COLO668 (cell line): ENCODE results near the gene SPACA7.

Source experiments
- DNase-seq: peaks from one replicate; lab custom pipeline; 2025; ENCODE audit not compliant: unreplicated experiment; lab: John Stamatoyannopoulos, UW

The SPACA7 gene

GRCh38 chr13:112376050-112376681 is at the start of gene SPACA7:
Gene SPACA7 (plus strand): TSS chr13:112376355. CDS start chr13:112376386, 31 bp downstream.
- no peak for DNase-seq

- DNase-seq: no peak
Measured at GRCh38 chr13:112326821-112327370, 49.3 kb upstream of the SPACA7 start.

GRCh38 chr13:112328936-112329335 is 47.2 kb upstream of the SPACA7 start:
- no peak for DNase-seq

- no peak for DNase-seq
Measured at GRCh38 chr13:112329376-112329775, 46.8 kb upstream of the SPACA7 start.

GRCh38 chr13:112330066-112330465 is 46.1 kb upstream of the SPACA7 start:
- DNase-seq: no peak

GRCh38 chr13:112330479-112331381 is 45.4 kb upstream of the SPACA7 start:
- DNase-seq: peak; percentile 64

GRCh38 chr13:112331675-112332074 is 44.5 kb upstream of the SPACA7 start:
- no peak for DNase-seq

GRCh38 chr13:112332727-112333126 is 43.4 kb upstream of the SPACA7 start:
- no peak for DNase-seq

DNA sequence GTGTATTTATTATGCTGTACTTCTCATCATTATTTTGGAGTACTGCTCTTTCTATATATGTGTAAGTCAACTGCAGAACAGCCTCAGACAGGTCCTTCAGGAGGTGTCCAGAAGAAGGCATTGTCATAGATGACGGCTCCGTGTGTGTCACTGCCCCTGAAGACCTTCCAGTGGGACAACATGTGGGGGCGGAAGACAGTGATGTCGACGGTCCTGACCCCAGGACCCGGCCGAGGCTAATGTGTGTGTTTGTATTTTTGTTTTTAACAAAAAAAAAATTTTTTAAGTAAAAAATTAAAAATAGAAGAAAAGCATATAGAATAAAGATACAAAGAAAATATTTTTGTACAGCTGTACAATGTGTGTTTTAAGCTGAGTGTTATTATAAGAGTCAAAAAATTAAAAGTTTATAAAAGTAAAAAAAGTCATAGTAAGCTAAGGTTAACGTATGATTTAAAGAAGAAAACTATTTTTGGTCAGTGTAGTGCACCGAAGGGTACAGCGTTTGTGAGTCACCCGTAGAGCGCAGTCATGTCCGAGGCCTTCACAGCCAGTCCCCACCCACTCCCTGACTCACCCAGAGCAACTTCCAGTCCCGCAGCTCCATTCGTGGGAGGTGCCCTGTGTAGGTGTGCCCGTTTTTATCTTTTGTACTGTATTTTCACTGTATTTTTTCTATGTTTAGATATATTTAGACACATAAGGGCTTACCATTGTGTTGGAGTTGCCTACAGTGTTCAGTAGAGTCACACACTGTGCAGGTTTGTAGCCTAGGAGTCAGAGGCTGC is 42.2 kb upstream of the SPACA7 start:
- no peak for DNase-seq

DNA sequence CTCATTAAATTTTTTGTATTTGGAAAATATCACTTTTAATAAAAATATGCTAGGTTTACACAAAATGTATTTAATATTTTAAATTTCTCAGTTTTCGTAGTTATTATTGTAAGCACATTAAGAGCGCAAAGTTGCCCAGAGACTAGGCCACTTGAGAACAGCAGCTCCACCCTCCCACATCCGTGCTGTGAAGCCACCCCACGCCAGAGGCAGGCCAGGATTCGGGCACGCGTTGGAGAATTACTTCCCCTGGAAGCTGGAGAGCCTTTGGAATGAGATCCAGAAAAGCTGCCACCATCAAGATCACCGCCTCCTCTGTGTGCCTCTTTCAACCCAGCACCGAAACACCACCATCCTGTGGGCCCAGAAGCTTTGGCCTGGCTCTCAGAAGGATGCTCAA is 41.0 kb upstream of the SPACA7 start:
- DNase-seq: no peak

GRCh38 chr13:112341446-112341845 is 34.7 kb upstream of the SPACA7 start:
- DNase-seq: no peak

DNA sequence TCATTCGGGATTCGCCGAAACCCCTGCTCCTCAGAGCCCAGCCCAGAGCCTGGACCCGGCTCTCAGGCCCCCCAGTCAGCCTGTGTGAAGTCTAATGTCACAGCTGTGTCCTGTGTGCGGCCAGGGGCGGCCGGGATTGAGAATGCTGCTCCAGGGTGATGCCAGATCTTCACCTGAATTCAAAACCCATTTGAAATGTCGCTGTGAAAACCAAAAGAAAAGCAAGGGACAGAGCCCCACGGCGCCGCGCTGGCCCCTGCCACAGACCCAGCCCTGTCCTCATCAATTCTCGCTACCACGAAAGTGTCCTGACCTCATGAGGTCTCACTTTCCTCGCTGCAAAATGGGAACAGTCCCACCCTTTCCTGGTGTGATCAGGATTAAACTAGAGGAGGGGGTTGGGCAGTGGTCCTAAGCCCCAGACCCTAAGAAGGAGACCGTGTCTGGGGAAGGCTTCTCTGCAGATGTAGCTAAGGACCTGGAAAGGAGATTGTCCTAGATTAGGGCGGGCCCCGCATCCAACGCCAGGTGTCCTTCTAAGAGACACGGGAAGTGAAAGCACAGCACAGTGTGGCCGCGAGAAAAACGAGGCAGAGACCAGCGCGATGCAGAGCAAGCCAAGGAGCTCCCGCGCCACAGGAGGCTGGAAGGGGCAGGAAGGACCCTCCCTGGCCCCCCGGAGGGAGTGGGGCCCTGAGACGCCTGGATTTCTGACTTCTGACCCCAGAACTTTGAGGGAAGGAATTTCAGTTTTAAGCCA is 34.0 kb upstream of the SPACA7 start:
- DNase-seq: peak; percentile 47

DNA sequence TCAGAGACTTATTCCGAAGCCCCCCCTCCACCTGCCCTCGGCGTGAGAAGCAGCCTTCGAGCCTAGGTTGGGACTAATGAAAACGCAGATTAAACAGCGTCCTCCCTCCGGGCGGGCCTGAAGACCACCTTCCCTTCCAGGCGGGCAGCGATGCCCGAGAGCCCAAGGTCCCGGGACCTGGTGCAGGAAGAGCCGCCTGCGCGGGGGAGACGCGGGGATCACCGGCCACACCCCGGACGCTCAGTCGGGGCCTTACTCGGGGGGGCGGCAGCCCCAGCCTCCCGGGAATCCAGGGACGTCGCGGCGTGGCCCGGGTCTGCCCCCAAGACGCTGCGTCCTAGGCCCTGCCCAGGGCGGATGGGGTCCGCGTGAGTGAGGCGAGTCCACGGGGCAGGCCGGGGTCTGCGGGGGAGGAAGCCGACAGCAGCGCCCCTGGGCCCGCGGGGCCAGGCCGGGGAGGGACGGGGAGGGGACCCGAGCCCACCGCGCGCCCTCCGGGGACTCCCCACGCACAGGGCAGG is 33.3 kb upstream of the SPACA7 start:
- no peak for DNase-seq

DNA sequence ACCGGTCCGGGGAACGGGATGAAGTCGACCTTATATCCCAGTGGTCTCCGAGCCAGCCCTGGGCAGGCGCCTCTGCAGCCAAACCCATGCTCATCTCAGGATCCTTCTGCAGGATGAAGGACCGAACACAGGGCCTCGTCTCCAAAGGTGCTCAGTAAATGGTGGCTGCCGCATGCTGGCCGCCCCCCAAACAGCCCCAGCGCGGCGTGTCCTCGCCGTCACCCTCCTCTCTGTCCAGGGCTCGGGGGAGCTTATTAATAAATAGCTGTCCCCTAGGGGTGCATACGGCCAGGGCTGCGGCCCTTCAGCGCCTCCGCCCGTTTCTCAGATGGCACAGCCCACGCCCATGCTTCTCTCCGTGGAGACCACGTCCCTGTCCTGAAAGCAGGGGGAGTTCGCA is 32.6 kb upstream of the SPACA7 start:
- DNase-seq: no peak

GRCh38 chr13:112345826-112346172 is 30.4 kb upstream of the SPACA7 start:
- DNase-seq: no peak

- peak; percentile 93 for DNase-seq
Measured at GRCh38 chr13:112346173-112346898, 29.8 kb upstream of the SPACA7 start.

- no peak for DNase-seq
Measured at GRCh38 chr13:112346899-112347229, 29.3 kb upstream of the SPACA7 start.

DNA sequence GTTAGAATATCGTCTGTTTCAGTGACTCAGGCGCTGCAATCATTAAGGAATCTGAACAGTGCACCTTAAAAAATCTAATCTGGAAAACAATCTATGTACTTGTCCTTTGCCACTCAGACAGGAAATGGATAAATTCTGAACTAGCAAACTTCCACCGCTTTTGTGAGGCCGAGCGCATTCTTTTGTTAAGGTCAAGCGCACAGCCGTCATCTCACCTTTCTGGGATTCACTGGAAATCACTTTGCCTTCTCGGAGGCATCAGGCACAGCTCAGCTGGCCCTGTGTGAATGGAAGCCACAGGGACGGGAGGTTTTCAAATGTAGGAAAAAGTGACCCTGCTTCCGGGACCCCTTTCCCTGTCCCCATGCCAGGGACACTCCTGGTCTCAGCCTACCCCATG is 28.2 kb upstream of the SPACA7 start:
- no peak for DNase-seq

- no peak for DNase-seq
Measured at GRCh38 chr13:112348642-112349345, 27.4 kb upstream of the SPACA7 start.
